GM10248 (cell line): ENCODE data around the gene ATP6V0A1.
"Not testable (repeated sequence)": the region's sequence is repeated elsewhere in the genome, so short reads cannot be mapped to it uniquely, and the experiment has no call there.

ENCODE experiments used
- CTCF ChIA-PET: fragments of 300-600 bp; sonication (Branson Sonifier 250); formaldehyde crosslinking; extraction: SDS; loops from one replicate; lab custom pipeline; 2021; ENCODE audit warnings: antibody characterized with exemption; lab: Yijun Ruan, JAX
- POLR2A ChIA-PET: fragments of 350-650 bp; sonication (Branson Sonifier 250); formaldehyde crosslinking; extraction: SDS; loops from one replicate; lab custom pipeline; 2020; ENCODE audit warnings: antibody characterized with exemption; lab: Yijun Ruan, JAX
- DNase-seq: peaks from one replicate; pipeline ENCODE4 v3.0.0; 2012; ENCODE audit errors: extremely low spot score
- CTCF ChIP-seq: IDR thresholded peaks from 2 replicates; pipeline ENCODE4 v1.5.1; 2012; ENCODE audit warnings: mild to moderate bottlenecking, low read depth; ENCODE audit errors: extremely low read depth, missing control alignments, control extremely low read depth

The ATP6V0A1 gene

GRCh38 chr17:42453439-42453838, 5.2 kb upstream of the ATP6V0A1 start:
- DNase-seq = peak; percentile 40
- ChIA-PET CTCF (interaction anchor here (1.7 kb wide), 1 partner anchor 74 kb away, joined by 4 read pairs; no protein-coding TSS in a partner anchor), POLR2A (no interaction called here)
- no peak for TF ChIP-seq CTCF

GRCh38 chr17:42454987-42455386, 3.7 kb upstream of the ATP6V0A1 start:
- ChIA-PET POLR2A (interaction anchor here (0.8 kb wide), 1 partner anchor 14 kb away, joined by 5 read pairs; no protein-coding TSS in a partner anchor), CTCF (interaction anchor here (1.7 kb wide), 2 partner anchors 14 to 73 kb away, joined by 4 to 6 read pairs; no protein-coding TSS in a partner anchor)
- DNase-seq = not testable (repeated sequence)

- DNase-seq = peak; percentile 48
- TF ChIP-seq CTCF = no peak
- ChIA-PET CTCF (interaction anchor here (1.3 to 1.7 kb wide), 3 partner anchors 15 to 234 kb away, joined by 4 to 6 read pairs (median 6); no protein-coding TSS in a partner anchor), POLR2A (no interaction called here)
These were observed 2.2 kb upstream of the ATP6V0A1 start for GRCh38 chr17:42456223-42457106.

GRCh38 chr17:42457107-42457792, 1.4 kb upstream of the ATP6V0A1 start:
- POLR2A ChIA-PET = no interaction called here
- TF ChIP-seq CTCF = no peak
- DNase-seq = no peak
- CTCF ChIA-PET = interaction anchor here (1.3 kb wide), 1 partner anchor 70 kb away, joined by 6 read pairs; no protein-coding TSS in a partner anchor

GRCh38 chr17:42459256-42459800, 650 bp downstream of the ATP6V0A1 start:
- no peak for DNase-seq
- POLR2A ChIA-PET = interaction anchor here (1.3 kb wide), 1 partner anchor 18 kb away, joined by 3 read pairs; no protein-coding TSS in a partner anchor

GRCh38 chr17:42459801-42460281, 1.2 kb downstream of the ATP6V0A1 start:
- peak; percentile 43 for DNase-seq
- ChIA-PET CTCF (interaction anchor here (0.8 to 1.9 kb wide), 8 partner anchors 9 to 149 kb away, joined by 3 to 8 read pairs (median 4); no protein-coding TSS in a partner anchor), POLR2A (interaction anchor here (1.3 kb wide), 1 partner anchor 17 kb away, joined by 3 read pairs; no protein-coding TSS in a partner anchor)
- no peak for TF ChIP-seq CTCF

More at GRCh38 chr17:42459256-42459800, 650 bp downstream of the ATP6V0A1 start:
- CTCF ChIA-PET = interaction anchor here (0.8 to 1.9 kb wide), 7 partner anchors 10 to 68 kb away, joined by 3 to 8 read pairs (median 5); no protein-coding TSS in a partner anchor
- peak; percentile 52 for TF ChIP-seq CTCF
